Activated CD4-positive, alpha-beta T cell treated with anti-CD3 and anti-CD28 coated beads, Interleukin-2, amount 50 U/mL, for 4 hours (primary cell): ENCODE measurements around the gene HSPB9.
A peak's percentile ranks its signal among the peaks of the same experiment; 100 is the strongest.
"Not testable (repeated sequence)": the region's sequence is repeated elsewhere in the genome, so short reads cannot be mapped to it uniquely, and the experiment has no call there.

ENCODE experiments used
- DNase-seq, 2 experiments: peaks; one replicate each; pipeline ENCODE4 v3.0.0-alpha.2; 2020

The HSPB9 gene

GRCh38 chr17:42120161-42120769, 2.3 kb upstream of the HSPB9 start:
- no peak for DNase-seq

GRCh38 chr17:42120770-42121769, 1.5 kb upstream of the HSPB9 start, which contains the start of gene KAT2A:
Gene KAT2A (minus strand): TSS chr17:42121367. CDS start chr17:42121304, 63 bp downstream.
- peak; percentile 67 to 72 for DNase-seq

GRCh38 chr17:42124256-42124655, 1.7 kb downstream of the HSPB9 start:
- DNase-seq, result no peak

GRCh38 chr17:42125565-42125964, 3.0 kb downstream of the HSPB9 start:
- DNase-seq, result no peak

GRCh38 chr17:42126836-42127235, 4.2 kb downstream of the HSPB9 start:
- no peak for DNase-seq

GRCh38 chr17:42127414-42127813, 4.8 kb downstream of the HSPB9 start:
- no peak for DNase-seq

GRCh38 chr17:42129109-42129837, 6.7 kb downstream of the HSPB9 start:
- no peak for DNase-seq

- DNase-seq, result no peak
These were observed 7.8 kb downstream of the HSPB9 start for GRCh38 chr17:42130310-42130936.

- no peak for DNase-seq
These were observed 8.6 kb downstream of the HSPB9 start for GRCh38 chr17:42131232-42131631.

GRCh38 chr17:42131981-42132432, 9.4 kb downstream of the HSPB9 start:
- no peak for DNase-seq

GRCh38 chr17:42132941-42133340, 10.3 kb downstream of the HSPB9 start:
- DNase-seq, result no peak

- peak; percentile 19 to 27 for DNase-seq
These were observed 10.9 kb downstream of the HSPB9 start for GRCh38 chr17:42133461-42134041.

GRCh38 chr17:42135151-42135550, 12.5 kb downstream of the HSPB9 start:
- no peak for DNase-seq

- no peak for DNase-seq
These were observed 13.4 kb downstream of the HSPB9 start for GRCh38 chr17:42135664-42136653.

- no peak for DNase-seq
These were observed 14.0 kb downstream of the HSPB9 start for GRCh38 chr17:42136654-42137051.

GRCh38 chr17:42138749-42139492, 16.3 kb downstream of the HSPB9 start:
- DNase-seq, result no peak

- DNase-seq, result not testable (repeated sequence)
These were observed 18.1 kb downstream of the HSPB9 start for GRCh38 chr17:42140690-42141089.

- no peak for DNase-seq
These were observed 18.8 kb downstream of the HSPB9 start for GRCh38 chr17:42141382-42141781.

- no peak for DNase-seq
These were observed 19.8 kb downstream of the HSPB9 start for GRCh38 chr17:42142371-42142896.

GRCh38 chr17:42143138-42143537, 20.5 kb downstream of the HSPB9 start:
- not testable (repeated sequence) for DNase-seq
